Endodermal cell (in vitro differentiated cells): ENCODE results near the gene VAV2. TPM values are rescaled to one million over a fixed set of nuclear protein-coding genes. Genes with fewer than 3 reads are reported as not detected.
"Not testable (repeated sequence)": the region's sequence is repeated elsewhere in the genome, so short reads cannot be mapped to it uniquely, and the experiment has no call there.

Experiments used
- DNase-seq: peaks from one replicate; pipeline ENCODE4 v3.0.0-alpha.2; 2017
- H3K27ac ChIP-seq: 2 replicates; pipeline ENCODE4 v1.5.1; 2013; ENCODE audit warnings: mild to moderate bottlenecking, low read depth, low read length, moderate library complexity
- H3K27me3 ChIP-seq: 2 replicates; pipeline ENCODE4 v1.6.1; 2013; ENCODE audit warnings: mild to moderate bottlenecking, low read length, moderate library complexity; ENCODE audit not compliant: insufficient read depth, control insufficient read depth, poor library complexity, severe bottlenecking
- H3K36me3 ChIP-seq: 2 replicates; pipeline ENCODE4 v1.7.0; 2013; ENCODE audit warnings: mild to moderate bottlenecking, low read length, moderate library complexity; ENCODE audit not compliant: control insufficient read depth, insufficient read depth
- H3K4me1 ChIP-seq: one replicate; pipeline ENCODE4 v1.7.0; 2013; ENCODE audit warnings: low read length; ENCODE audit not compliant: control insufficient read depth, insufficient read depth
- H3K4me3 ChIP-seq: 2 replicates; pipeline ENCODE4 v1.5.1; 2013; ENCODE audit warnings: mild to moderate bottlenecking, low read length, moderate library complexity
- H3K9ac ChIP-seq: 2 replicates; pipeline ENCODE4 v1.6.1; 2013; ENCODE audit warnings: mild to moderate bottlenecking, low read length, moderate library complexity; ENCODE audit not compliant: poor library complexity, severe bottlenecking; ENCODE audit errors: extremely low read depth
- H3K9me3 ChIP-seq: 2 replicates; pipeline ENCODE4 v1.6.1; 2013; ENCODE audit warnings: mild to moderate bottlenecking, low read length, moderate library complexity; ENCODE audit not compliant: control insufficient read depth
- H3K27ac Mint-ChIP-seq: 2 replicates; pipeline ENCODE4 v1.8.0; 2020; ENCODE audit warnings: mixed read lengths
- H3K27me3 Mint-ChIP-seq: 2 replicates; pipeline ENCODE4 v1.8.0; 2021; ENCODE audit warnings: mild to moderate bottlenecking, mixed read lengths; ENCODE audit not compliant: insufficient read depth
- H3K36me3 Mint-ChIP-seq: 2 replicates; pipeline ENCODE4 v1.8.0; 2020; ENCODE audit warnings: low read depth, mixed read lengths
- H3K4me1 Mint-ChIP-seq: 2 replicates; pipeline ENCODE4 v1.8.0; 2020; ENCODE audit warnings: mixed read lengths
- H3K4me3 Mint-ChIP-seq: 2 replicates; pipeline ENCODE4 v1.8.0; 2020; ENCODE audit warnings: mild to moderate bottlenecking, moderate library complexity, mixed read lengths
- H3K9me3 Mint-ChIP-seq: 2 replicates; pipeline ENCODE4 v1.8.0; 2020; ENCODE audit warnings: mild to moderate bottlenecking, mixed read lengths
- CTCF ChIP-seq: fragments of 200-600 bp; sonication (generic); conservative IDR thresholded peaks from 2 replicates; pipeline ENCODE4 v1.5.0; 2021; ENCODE audit warnings: antibody characterized with exemption, mild to moderate bottlenecking
- WGBS, 2 experiments: methylation state at CpG; one replicate each; pipeline versions ENCODE4 v1.1.5 to v1.1.7; 2013; ENCODE audit warnings: missing lambda C conversion rate in 2 of 2, mixed read lengths in 1 of 2; ENCODE audit not compliant: insufficient coverage in 1 of 2, insufficient read length in 1 of 2; 5-methylcytosine and 5-hydroxymethylcytosine counted together
- total RNA-seq, 2 donors: library from RNA; stranded (reverse); fragmentation: NEBNext Ultra II Directional in 1 of 2; extraction: Animal tissue kit (Norgen Biotek cat#: 25700) in 1 of 2; gene quantifications; 2 replicates in 1 of 2; 3 replicates in 1 of 2; pipeline ENCODE4 v1.2.1, GENCODE V29; 2021

VAV2 gene
- total RNA-seq, 2 donors from 2014 or later: 29.8 to 35.9 TPM

- Mint-ChIP-seq H3K36me3 (peaks cover under 1% of the 10 kb centered on the region), H3K27me3 (peaks cover 18% of the 10 kb centered on the region), H3K9me3 (peaks cover 27% of the 10 kb centered on the region), H3K27ac (no peak overlapping the region), H3K4me1 (no peaks in the 10 kb centered on the region), H3K4me3 (no peak overlapping the region)
- 84 to 85% methylated on average over 7 to 9 of the region's 9 CpGs for WGBS, 2 experiments
- Histone ChIP-seq H3K9ac (no peak overlapping the region), H3K9me3 (peaks cover 9% of the 10 kb centered on the region), H3K36me3 (no peaks in the 10 kb centered on the region), H3K4me1 (no peaks in the 10 kb centered on the region), H3K4me3 (no peak overlapping the region), H3K27me3 (no peaks in the 10 kb centered on the region), H3K27ac (no peak overlapping the region)
- DNase-seq: no peak
- no peak for TF ChIP-seq CTCF
These were observed 239.2 kb downstream of the VAV2 start for GRCh38 chr9:133752739-133753446.

GRCh38 chr9:133750982-133751649, 241.0 kb downstream of the VAV2 start:
- Histone ChIP-seq H3K9ac (no peak overlapping the region), H3K4me3 (no peak overlapping the region), H3K9me3 (peaks cover 9% of the 10 kb centered on the region), H3K4me1 (no peaks in the 10 kb centered on the region), H3K27me3 (no peaks in the 10 kb centered on the region), H3K36me3 (no peaks in the 10 kb centered on the region), H3K27ac (no peak overlapping the region)
- TF ChIP-seq CTCF: no peak
- Mint-ChIP-seq H3K36me3 (no peaks in the 10 kb centered on the region), H3K27me3 (peaks cover 20% of the 10 kb centered on the region), H3K4me1 (peaks cover 6% of the 10 kb centered on the region), H3K27ac (no peak overlapping the region), H3K4me3 (no peak overlapping the region), H3K9me3 (peaks cover 29% of the 10 kb centered on the region)
- 84 to 94% methylated on average over 7 to 9 of the region's 9 CpGs for WGBS, 2 experiments
- no peak for DNase-seq

- Histone ChIP-seq H3K9ac (no peak overlapping the region), H3K4me1 (no peaks in the 10 kb centered on the region), H3K4me3 (no peak overlapping the region), H3K9me3 (no peaks in the 10 kb centered on the region), H3K36me3 (no peaks in the 10 kb centered on the region), H3K27ac (no peak overlapping the region), H3K27me3 (no peaks in the 10 kb centered on the region)
- H3K4me1 Mint-ChIP-seq: peaks cover 8% of the 10 kb centered on the region
- TF ChIP-seq CTCF: no peak
- peaks cover 7% of the 10 kb centered on the region for H3K27me3 Mint-ChIP-seq
- H3K4me3 Mint-ChIP-seq: no peak overlapping the region
- H3K27ac Mint-ChIP-seq: no peak overlapping the region
- peaks cover 7% of the 10 kb centered on the region for H3K9me3 Mint-ChIP-seq
- H3K36me3 Mint-ChIP-seq: no peaks in the 10 kb centered on the region
- DNase-seq: no peak
These were observed 244.8 kb downstream of the VAV2 start for GRCh38 chr9:133747309-133747708.

GRCh38 chr9:133744528-133744927, 247.6 kb downstream of the VAV2 start:
- H3K36me3 Mint-ChIP-seq, H3K27me3 Mint-ChIP-seq, H3K4me1 Mint-ChIP-seq, DNase-seq, H3K9me3 Mint-ChIP-seq, H3K27me3 ChIP-seq, H3K4me3 Mint-ChIP-seq, H3K27ac Mint-ChIP-seq, H3K36me3 ChIP-seq, H3K4me1 ChIP-seq, H3K27ac ChIP-seq, H3K4me3 ChIP-seq, H3K9ac ChIP-seq, H3K9me3 ChIP-seq: not testable (repeated sequence)
- 94% methylated on average over 17 of the region's 31 CpGs; no CpG with 5 or more reads in 1 of the 2 experiments for WGBS, 2 experiments
